HG02870 (cell line): ENCODE measurements around the gene NPTX1.

Source experiments
- ATAC-seq: cut with Tn5 transposase; IDR thresholded peaks from one replicate; pipeline ENCODE4 v1.9.1; 2021; ENCODE audit warnings: mild to moderate bottlenecking, moderate library complexity; ENCODE audit not compliant: unreplicated experiment

NPTX1 gene

GRCh38 chr17:80463784-80464400 lies 12.5 kb downstream of the NPTX1 start:
- no peak for ATAC-seq

GRCh38 chr17:80461528-80462160 lies 14.8 kb downstream of the NPTX1 start:
- no peak for ATAC-seq

GRCh38 chr17:80460429-80460834 lies 16.0 kb downstream of the NPTX1 start:
- ATAC-seq = no peak

- no peak for ATAC-seq
These were observed 17.2 kb downstream of the NPTX1 start for GRCh38 chr17:80459234-80459633.

GRCh38 chr17:80458016-80458415 lies 18.4 kb downstream of the NPTX1 start:
- ATAC-seq = no peak

GRCh38 chr17:80457236-80457856 lies 19.1 kb downstream of the NPTX1 start:
- ATAC-seq = no peak

GRCh38 chr17:80456465-80457235 lies 19.8 kb downstream of the NPTX1 start:
- no peak for ATAC-seq

GRCh38 chr17:80455784-80456183 lies 20.6 kb downstream of the NPTX1 start:
- no peak for ATAC-seq

- ATAC-seq = peak; percentile 6
These were observed 21.1 kb downstream of the NPTX1 start for GRCh38 chr17:80455336-80455710.

- ATAC-seq = peak; percentile 84
These were observed 21.7 kb downstream of the NPTX1 start for GRCh38 chr17:80454557-80455335.

- no peak for ATAC-seq
These were observed 22.3 kb downstream of the NPTX1 start for GRCh38 chr17:80453998-80454556.

GRCh38 chr17:80453126-80453997 lies 23.0 kb downstream of the NPTX1 start:
- ATAC-seq = no peak

- ATAC-seq = no peak
These were observed 24.1 kb downstream of the NPTX1 start for GRCh38 chr17:80452173-80452915.

GRCh38 chr17:80451104-80451775 lies 25.2 kb downstream of the NPTX1 start:
- ATAC-seq = no peak

GRCh38 chr17:80449930-80450576 lies 26.4 kb downstream of the NPTX1 start:
- no peak for ATAC-seq

GRCh38 chr17:80449194-80449929 lies 27.0 kb downstream of the NPTX1 start:
- ATAC-seq = no peak

- no peak for ATAC-seq
These were observed 28.6 kb downstream of the NPTX1 start for GRCh38 chr17:80447790-80448189.
